NOMO-1 treated with DMSO at 0.1 percent for 48 hours (cell line): Measurements from ENCODE around the gene MRTFA.

Experiments
- DNase-seq: peaks from one replicate; lab custom pipeline; 2025; ENCODE audit not compliant: unreplicated experiment; lab: John Stamatoyannopoulos, UW

MRTFA gene

GRCh38 chr22:40473703-40474102 lies 162.8 kb downstream of the MRTFA start:
- no peak for DNase-seq

DNA sequence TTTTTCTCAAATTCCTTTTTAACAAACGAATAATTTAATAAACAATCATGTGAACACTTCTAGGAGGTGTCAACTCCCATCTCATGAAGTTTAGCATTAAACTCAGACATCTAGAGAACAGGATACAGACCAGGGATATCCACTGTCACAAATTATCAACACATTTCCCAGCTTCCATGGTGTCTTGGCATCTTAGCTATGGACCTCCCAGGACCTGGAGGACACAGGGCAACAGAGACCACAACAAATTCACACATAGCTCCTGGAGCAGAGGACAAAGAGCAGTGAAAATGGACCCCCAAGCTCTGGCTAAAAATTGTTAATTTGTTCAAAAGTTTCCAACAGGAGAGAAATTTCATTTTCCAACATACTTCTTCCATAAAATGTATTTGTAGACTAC lies 163.9 kb downstream of the MRTFA start:
- DNase-seq = no peak

- DNase-seq = no peak
Observed at GRCh38 chr22:40472051-40472450, 164.5 kb downstream of the MRTFA start.

DNA sequence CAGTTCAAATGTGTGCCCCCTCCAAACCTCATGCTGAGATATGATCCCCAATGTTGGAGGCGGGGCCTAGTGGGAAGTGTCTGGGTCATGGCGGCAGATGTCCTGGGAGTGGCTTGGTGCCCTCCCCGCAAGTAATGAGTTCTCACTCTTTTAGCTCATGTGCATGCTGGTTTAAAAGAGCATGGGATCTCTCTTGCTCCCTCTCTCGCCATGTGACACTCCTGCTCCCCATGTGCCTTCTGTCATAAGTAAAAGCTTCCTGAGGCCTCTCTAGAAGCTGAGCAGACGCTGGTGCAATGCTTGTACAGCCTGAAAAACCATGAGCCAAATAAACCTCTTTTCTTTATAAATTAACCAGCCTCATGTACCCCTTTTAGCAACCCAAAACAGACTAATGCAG lies 167.3 kb downstream of the MRTFA start:
- DNase-seq = no peak

DNA sequence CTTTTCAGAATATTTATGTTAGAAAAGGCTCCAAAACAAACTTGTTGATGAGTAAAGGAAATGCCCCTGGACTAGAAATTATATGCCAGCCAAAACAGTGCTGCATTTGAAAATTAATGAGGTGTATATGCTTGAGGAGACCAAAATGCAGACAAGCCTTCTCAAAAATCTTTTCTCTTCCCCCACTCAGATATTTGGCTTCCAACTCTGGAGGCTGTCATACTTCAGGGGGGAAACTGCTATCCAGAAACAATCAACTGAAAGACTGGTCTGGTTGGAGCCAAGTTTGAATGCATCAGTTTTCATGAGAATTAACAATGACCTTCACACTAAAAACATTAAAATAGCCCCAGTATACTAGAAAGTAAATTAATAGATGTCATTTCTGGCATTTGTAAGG lies 167.9 kb downstream of the MRTFA start:
- DNase-seq = no peak

GRCh38 chr22:40466976-40467375 lies 169.5 kb downstream of the MRTFA start:
- no peak for DNase-seq

DNA sequence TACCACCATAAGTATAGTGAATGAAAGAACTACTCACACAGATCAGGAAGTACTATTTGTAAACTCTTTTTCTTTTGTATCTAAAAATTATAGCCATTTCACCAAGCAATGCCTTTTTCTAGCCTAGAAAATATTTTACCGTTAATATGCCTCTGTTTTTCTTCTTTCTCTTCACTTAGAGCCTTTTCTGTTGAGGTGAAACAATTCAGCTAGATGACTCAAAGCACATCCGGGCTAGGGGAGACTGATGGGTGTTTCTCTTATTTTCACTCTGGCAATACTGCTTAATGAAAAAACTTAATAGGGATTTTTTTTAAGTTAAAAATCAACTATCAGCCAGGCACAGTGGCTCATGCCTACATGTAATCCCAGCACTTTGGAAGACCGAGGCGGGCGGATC lies 172.8 kb downstream of the MRTFA start:
- DNase-seq = peak; percentile 53

DNA sequence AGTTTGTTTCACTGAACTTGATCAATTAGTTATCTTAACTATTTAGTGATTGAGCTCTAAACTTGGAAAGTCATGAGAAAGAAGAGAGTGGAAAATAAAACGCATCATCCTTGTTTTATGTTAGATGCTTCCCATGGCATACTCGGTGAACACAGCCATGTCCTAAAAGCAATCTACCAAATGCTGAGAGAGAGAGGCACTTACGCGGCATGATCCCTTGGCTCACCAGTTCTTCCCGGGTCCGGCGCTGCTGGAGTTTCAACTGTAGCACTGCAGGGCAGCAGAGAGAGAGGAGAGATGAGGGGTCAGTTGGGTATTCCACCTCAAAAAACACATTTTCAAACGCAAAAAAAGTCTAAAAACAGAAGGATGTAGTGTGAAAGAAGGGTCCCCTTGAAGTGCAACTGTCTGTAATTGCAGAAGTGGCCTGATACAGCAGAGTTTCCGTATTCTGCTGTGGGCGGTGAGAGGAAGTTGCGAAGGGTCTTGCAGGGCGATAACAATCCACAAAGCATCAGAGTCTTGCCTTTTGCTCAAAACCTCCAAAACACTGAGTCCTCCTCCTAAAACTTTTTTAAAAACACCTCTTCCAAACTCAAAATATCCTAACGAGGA lies 173.4 kb downstream of the MRTFA start:
- DNase-seq = peak; percentile 86

DNA sequence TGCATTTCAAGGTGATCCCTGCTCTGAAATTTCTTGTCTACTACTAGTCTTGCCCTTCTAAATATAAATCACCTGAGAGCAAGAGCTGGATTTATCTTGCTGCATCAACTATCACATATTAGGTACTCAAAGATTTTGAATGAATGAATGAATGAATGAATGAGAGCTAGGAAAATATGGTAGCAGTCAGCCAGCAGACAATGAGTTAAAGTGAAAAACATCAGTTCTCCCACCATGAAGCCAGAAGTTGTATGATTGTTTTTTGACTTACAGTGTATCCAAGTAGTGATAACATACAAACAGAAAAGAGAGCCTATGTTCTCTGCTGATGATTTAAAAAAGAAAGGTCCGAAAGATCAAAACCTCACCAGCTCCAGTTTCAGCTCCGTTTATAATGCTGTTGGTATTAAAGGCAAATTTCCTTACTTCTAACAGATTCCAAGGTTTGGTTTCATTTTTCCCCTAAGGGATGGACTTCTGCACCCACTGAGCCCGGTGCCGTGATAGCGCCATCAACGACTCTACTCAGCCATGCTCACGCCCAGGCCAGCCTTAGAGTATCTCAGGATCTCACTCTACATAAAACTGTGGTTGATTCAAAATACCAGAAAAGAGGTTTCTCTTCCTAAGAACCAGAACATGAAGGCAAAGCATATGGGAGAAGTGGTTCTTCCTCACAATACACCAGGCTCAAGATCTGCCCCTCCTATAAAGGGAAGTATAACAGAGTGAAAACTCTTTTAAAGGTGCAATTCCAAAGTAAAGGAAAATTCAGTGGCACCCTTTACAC lies 174.1 kb downstream of the MRTFA start:
- no peak for DNase-seq

- no peak for DNase-seq
Observed at GRCh38 chr22:40453671-40454070, 182.8 kb downstream of the MRTFA start.

GRCh38 chr22:40452730-40453487 lies 183.6 kb downstream of the MRTFA start:
- DNase-seq = no peak

GRCh38 chr22:40451210-40451609 lies 185.3 kb downstream of the MRTFA start:
- no peak for DNase-seq

DNA sequence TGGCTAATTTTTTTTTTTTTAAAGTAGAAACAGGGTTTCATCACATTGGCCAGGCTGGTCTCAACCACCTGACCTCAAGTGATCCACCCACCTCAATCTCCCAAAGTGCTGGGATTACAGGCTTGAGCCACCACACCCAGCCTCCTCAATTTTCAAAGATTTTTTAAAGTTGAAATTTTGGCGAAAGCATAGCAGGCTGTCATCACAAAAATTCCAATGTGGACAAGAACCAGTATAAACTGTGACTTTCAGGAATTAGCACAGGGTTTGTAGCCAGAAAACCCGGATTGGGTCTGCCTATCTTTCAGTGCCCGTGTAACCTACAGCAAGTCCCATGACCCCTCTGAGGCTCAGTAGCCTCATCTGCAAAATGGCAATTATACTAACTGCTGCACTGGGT lies 185.9 kb downstream of the MRTFA start:
- DNase-seq = no peak

DNA sequence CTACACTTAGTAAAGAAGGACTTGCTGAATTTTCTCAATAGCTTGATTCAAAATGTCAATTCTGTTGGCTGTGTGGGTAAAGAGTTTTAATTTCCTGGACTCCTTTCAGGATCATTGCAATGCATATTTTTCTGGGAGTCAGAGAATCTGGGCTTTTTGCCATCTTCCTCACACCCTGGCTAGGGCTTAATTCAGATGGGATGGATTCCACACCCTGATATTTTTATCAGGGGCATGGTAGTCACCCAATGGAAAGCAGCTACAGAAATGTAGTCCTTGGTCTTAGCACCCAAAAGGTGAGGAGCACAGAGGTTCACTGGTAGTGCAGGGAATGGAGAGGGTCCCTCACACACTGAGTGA lies 186.9 kb downstream of the MRTFA start:
- no peak for DNase-seq

GRCh38 chr22:40446203-40446602 lies 190.3 kb downstream of the MRTFA start:
- no peak for DNase-seq

DNA sequence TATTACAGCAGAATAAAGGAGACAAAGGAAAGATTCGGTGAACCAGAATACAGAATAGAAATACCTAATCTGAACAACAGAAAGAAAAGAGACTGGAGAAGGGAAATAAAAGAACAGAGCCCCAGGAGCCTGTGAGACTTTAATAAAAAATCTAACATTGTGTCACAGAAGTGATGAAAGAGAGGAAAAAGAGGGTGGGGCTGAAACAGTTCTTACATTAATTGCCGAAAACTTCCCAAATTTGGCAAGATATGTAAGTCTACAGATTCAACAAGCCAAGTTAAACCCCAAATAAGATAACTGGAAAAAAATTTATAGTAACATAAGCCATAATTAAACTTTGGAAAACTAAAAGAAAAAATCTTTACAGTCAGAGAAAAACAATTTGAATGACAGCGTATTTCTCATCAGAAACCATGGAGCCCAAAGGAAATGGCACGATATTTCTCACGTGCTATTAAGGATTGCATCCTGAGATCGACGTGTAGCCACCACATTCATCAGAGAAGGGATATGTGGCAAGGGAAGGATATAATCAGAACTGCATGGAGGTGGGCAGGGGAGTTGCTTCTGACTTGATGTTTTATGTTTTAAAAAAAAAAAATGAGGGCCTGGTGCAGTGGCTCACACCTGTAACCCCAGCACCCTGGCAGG lies 192.2 kb downstream of the MRTFA start:
- DNase-seq = peak; percentile 56

DNA sequence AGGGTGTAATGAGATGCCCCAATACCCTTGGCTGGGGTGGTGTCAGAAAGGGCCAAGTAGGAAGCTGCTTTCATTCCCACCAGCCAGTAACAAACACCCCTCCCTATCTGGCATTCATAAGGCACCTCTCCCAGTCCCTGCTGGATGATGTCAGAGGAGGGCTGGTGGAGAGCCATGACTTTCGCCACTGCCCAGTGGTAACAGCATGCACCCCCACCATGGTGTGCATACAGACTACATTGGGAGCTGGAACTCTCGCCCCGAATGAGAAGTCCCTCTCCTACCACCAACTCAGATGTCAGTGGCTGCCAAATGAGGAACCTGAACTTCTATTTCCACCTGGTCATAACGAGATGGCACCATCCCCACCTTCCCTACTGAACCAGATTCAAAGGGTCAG lies 192.8 kb downstream of the MRTFA start:
- peak; percentile 56 for DNase-seq

DNA sequence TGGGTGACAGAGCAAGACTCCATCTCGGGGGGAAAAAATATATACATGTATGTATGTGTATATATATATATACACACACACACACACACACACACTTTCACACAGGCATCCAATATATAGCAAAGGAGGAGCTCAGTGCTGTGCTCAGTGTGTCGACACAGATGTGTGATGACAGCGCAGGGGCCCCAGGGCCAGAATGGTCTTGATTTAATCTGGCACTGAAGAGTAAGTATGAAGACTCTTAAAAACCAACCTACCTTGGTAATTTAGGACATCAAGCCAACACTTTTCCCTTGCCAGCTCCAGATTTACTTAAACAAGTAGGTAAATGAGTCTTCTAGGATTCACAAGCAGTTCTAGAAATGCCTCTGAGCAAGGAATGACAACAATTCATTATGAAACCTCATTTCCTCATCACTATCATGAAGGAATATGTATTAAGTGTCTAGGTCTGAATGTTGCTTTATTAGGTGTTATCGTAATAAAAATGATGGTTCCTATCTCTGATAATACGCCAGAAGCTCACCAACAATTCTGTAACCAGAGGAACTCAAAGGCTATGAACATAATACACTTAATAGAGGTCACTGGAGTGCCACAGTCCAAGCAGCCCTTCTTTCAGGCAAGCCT lies 194.6 kb downstream of the MRTFA start:
- DNase-seq = no peak

DNA sequence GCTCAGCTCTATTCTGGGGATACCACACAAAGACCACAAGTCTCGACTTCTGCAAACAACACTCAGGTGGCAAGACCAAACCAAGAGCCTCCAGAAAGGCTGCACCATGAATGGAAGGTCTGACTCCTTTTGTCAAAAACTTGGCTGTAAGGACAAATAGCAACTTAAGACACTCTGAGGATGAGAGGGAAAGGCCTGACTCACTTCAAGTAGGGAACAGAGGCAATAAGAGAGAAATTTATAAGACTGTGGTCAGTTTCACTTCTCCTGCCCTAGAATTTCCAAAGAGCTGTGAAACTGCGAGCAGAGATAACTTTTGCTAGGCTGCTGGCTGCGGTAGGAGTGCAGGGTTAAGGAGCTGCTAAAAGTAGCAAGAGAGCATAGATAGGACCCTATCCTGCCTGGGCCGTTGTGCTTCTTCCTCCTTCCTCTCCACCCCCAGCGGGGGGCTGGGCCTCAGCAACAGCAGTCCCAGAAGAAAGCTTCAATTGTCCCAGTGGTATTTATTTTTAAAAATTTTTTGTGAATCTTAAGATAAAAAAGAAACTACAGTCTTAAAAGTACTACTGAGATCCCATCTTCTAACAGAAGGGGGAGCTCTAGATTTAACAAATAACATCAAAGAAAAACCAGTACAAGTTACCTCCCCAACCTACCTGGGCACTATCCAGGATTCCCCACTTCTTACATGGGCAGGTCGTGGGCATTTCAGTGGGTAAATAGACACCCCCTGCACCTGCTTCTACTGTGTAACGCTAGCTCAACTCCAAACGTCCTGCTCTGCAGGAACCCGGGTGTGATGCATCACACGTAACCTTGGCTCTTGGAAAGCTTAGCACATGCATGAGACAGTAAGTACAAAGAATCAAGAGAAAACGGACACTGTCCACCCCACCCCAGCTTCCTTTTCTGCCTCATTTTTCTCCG lies 199.8 kb downstream of the MRTFA start:
- peak; percentile 98 for DNase-seq

DNA sequence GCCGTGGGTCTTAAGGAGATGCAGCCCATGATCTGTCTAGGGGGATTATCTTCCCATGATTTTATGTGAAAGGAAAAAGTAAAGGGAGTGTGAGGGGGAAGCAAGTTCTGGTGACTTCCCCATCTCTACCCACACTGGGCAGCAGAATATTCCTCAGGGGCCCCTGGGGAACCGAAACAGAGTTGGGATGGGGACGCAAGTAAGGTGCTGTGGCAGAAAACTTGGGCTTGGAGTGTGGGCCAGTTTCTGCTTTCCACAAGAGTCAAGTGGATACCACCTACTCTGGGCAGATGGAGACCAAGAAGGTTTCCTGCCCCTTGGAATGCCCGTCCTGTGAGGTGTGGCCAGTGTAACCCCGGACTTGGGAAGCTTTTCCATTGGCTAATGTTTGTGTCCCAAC lies 201.8 kb downstream of the MRTFA start:
- no peak for DNase-seq
